Hematopoietic multipotent progenitor cell treated with erythropoietin and hydrocortisone succinate and interleukin-3 and kit ligand, for 4 days (in vitro differentiated cells): Measurements from ENCODE around the gene RHEBL1.

Experiments used
- DNase-seq: peaks from one replicate; pipeline ENCODE4 v3.0.0-alpha.2; 2015

RHEBL1 gene

GRCh38 chr12:49034286-49034622, 35.5 kb downstream of the RHEBL1 start:
- DNase-seq = no peak

- DNase-seq = no peak
Measured at GRCh38 chr12:49033611-49034285, 36.0 kb downstream of the RHEBL1 start.

- no peak for DNase-seq
Measured at GRCh38 chr12:49032679-49033447, 36.9 kb downstream of the RHEBL1 start.

- no peak for DNase-seq
Measured at GRCh38 chr12:49032276-49032675, 37.5 kb downstream of the RHEBL1 start.

GRCh38 chr12:49031573-49032161, 38.1 kb downstream of the RHEBL1 start:
- no peak for DNase-seq

GRCh38 chr12:49030714-49031572, 38.8 kb downstream of the RHEBL1 start:
- DNase-seq = no peak

- DNase-seq = no peak
Measured at GRCh38 chr12:49030119-49030518, 39.7 kb downstream of the RHEBL1 start.

- DNase-seq = no peak
Measured at GRCh38 chr12:49028666-49029275, 41.0 kb downstream of the RHEBL1 start.

- DNase-seq = no peak
Measured at GRCh38 chr12:49027846-49028555, 41.8 kb downstream of the RHEBL1 start.

- DNase-seq = no peak
Measured at GRCh38 chr12:49026678-49027480, 42.9 kb downstream of the RHEBL1 start.

- DNase-seq = no peak
Measured at GRCh38 chr12:49026101-49026500, 43.7 kb downstream of the RHEBL1 start.

- DNase-seq = no peak
Measured at GRCh38 chr12:49025463-49025862, 44.3 kb downstream of the RHEBL1 start.

GRCh38 chr12:49024543-49024942, 45.2 kb downstream of the RHEBL1 start:
- no peak for DNase-seq

- no peak for DNase-seq
Measured at GRCh38 chr12:49023812-49024211, 46.0 kb downstream of the RHEBL1 start.

GRCh38 chr12:49022558-49023178, 47.1 kb downstream of the RHEBL1 start:
- DNase-seq = no peak

- DNase-seq = no peak
Measured at GRCh38 chr12:49021292-49021915, 48.4 kb downstream of the RHEBL1 start.

GRCh38 chr12:49020441-49020840, 49.3 kb downstream of the RHEBL1 start:
- DNase-seq = no peak

- peak; percentile 91 for DNase-seq
Measured at GRCh38 chr12:49019443-49020324, 50.1 kb downstream of the RHEBL1 start.

- DNase-seq = no peak
Measured at GRCh38 chr12:49019120-49019430, 50.7 kb downstream of the RHEBL1 start.
